HG02970 (cell line): Measurements from ENCODE around the gene CPB1.

Source experiments
- ATAC-seq: cut with Tn5 transposase; IDR thresholded peaks from one replicate; pipeline ENCODE4 v1.9.1; 2021; ENCODE audit warnings: mild to moderate bottlenecking, moderate library complexity, moderate number of reproducible peaks; ENCODE audit not compliant: unreplicated experiment, low FRiP score

Gene CPB1

DNA sequence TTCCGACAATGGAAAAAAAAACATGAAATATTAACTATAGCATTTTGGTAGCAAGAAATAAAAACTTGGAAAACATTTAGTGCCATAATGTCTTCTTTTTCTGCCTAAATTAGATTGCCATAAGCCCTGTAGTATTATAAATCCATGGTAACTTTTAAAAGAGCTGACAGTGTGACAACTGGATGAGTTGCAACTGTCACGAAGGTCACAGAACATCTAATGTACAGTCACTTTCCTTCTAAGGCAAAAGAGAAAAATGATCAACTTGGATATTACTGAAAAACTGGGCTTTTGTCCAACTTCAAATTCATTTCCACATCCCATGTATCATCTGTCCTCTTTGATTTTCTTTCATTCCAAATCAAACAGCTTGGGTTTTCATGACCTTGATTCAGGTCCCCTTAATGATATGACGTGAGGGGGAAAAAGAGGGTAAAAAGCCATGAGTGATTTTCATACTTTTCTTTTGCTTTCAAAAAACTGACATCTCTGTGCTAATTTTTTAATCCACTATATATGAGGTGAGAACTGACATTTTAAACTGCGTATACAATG lies 602 bp downstream of the CPB1 start:
- no peak for ATAC-seq

DNA sequence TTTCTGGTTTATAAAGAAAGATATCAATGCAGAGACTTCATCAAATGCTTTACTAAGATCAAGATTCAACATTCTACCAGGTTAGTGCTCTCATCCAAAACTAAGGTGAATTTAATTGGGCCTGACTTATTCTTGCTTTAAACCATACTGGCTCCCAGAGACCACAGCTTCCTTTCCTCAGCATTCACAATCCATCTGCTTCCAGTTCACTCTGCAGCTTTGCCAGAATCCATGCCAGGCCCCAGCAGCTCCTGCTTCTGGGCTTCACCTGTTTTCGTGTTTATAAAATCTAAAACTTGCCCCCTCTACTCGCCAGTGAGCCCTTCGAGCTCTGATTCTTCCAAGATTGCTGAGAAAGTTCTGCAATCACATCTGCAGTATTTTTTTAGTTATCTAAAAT lies 2.3 kb downstream of the CPB1 start:
- no peak for ATAC-seq

DNA sequence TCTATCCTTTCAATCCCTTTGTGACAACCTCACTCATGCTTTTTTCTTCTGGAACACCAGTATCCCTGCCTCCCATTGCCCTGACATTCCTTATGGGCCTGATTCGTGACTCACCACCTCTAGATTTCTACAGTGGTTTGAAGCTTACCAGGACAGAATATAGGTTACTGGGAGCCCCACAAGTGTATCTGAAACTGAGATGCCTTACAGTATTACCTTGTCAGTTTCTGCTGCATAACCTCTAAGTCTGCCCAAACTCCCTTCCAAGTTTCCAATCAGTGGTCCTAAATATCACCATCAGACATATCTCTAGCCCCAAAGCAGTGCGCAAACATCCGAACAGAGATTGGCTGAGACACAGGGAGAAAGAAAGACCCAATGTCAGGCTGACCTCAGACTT lies 5.6 kb downstream of the CPB1 start:
- ATAC-seq = no peak

DNA sequence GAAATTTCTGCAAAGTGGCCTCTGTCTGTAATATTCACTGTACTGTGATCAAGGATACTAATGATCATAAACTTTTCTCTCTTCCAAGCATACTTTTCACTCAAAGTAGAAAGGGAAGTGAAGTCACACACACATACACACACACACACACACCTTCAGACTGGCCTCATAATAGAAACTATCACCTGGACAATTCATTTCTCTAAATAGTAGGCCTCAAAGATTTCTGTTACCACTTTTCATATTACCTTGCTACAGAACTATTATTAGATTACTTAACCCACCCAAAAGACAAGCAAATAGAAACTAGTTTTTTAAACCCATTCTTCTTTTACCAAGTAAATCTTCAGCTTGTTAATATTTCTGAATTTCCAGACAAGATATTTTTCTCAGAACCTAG lies 12.2 kb downstream of the CPB1 start:
- ATAC-seq = no peak

DNA sequence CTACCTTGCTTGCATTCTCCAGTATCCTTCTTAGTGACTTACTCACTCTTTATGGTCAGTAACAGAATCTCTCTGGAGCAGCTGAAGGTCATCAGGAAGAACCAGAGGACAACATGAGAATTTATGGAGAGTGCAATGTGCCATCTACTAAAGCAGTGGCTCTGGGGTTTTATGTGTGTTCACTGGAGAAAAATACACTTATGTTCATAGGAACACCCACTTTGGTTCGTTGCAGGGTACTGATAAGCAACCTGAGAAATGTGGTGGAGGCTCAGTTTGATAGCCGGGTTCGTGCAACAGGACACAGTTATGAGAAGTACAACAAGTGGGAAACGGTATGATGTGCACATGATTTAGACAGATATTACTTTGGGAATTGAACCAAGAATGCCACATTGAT lies 12.8 kb downstream of the CPB1 start:
- no peak for ATAC-seq

DNA sequence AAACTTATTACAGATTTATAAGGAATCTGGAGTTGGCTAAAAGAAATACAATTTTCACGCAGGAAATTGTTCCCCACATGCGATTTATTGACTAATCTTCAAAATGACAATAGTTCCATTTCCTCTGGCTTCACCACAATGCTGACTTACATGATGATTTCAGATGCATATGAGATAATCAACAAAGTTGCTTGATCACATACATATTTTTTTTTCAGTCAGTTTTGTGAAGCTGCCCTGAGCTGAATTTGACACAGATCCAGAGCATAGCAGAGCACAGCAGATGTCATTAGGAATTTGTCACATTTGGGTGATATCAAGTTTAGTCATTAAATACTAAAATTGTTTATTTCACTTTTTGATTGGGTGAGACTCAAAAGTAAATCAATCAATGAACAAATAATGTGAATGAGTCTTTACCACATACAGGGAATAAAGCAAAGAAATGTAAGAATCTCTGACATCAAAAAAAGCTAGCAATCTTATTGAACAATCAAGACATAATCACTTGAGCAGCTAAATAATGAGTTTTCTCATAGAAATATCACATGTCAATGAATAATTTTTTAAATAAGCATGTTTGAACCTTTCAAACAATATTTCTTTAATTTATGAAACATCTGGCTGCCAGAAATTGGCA lies 18.3 kb downstream of the CPB1 start:
- ATAC-seq = no peak

DNA sequence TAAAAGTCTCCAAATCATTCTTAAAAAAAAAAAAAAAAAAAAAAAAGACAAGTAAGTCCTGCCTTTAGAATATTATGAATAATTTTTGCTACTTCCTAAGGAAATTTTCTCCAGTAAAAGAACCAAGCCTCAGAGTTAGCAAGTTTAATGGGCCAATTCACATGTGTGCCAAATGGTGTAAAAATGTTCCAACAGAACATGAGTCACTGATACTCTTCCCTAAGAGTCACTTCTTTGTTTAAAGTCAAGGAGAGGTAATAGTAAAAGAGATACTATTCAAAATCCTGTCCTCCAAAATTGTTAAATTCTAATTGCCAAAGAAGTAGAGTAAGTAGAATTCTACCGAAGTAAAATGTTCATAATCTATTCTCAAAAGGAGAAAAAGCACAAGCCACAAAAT lies 19.7 kb downstream of the CPB1 start:
- no peak for ATAC-seq

DNA sequence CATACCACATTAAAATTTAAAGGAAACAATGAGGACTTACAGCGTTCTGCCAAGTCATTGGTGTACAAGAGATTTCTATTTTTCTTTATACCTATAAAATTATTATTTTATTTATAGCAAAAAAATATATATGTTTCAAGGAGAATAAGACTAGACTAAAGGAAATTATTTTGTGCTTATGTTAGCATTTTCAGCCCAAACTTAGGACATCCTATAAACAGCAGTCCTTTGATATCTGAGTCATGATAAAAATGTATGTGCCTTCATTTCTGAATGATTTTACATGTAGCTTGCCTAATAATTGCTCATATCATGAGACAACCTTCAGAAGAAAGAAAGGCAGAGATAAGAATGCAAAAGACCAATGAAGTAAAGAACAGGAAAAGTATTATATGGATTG lies 20.8 kb downstream of the CPB1 start:
- no peak for ATAC-seq

DNA sequence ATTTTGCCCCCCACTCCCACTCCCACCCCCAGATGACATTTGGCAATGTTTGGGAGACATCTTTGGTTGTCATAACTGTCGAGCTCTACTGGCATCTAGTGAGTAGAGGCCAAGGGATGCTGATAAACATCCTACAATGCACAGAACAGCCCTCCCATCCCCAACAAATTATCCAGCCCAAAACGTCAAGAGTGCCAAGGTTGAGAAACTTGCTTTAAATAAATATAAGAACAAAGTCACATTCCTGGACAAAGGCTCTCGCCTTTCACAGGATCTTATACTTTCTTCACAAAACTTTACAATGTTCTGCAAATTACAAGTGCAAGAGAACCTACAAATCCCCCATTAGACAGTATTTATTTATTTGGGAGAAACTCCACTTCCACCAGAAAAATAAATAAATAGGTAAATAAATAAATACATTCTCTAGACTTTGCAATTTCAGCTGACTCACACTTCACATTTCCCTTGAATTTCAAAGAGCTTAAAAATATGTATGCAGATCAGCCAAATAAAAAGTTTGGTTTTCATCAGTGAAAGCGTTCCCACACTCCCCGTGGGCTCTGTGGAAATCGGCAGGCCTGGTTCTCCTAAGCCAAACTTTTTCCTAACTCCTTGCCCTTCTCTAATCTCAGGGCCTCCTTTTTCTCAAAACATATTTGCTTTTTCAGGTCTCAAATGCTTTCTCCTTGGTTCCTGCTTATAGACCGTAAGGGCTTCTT lies 24.8 kb downstream of the CPB1 start:
- ATAC-seq = no peak

DNA sequence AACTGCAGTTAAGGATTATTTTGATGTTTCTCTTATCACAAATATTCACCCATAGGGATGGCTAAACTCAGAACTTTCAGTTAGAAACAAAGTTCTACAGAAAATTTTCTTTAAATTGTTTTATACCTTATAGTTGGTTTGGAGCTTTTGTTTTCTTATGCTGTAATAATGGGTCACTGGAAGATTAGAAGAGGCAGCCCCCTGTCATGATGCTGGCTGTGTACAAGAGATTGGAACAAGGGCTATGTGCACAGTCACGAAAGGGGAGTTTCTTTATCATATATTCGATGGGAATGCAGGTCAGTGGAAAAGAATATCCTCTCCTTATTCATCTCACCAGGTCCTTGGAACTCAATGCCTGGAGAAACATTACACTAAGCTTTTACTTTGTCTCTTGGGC lies 25.5 kb downstream of the CPB1 start:
- ATAC-seq = no peak

DNA sequence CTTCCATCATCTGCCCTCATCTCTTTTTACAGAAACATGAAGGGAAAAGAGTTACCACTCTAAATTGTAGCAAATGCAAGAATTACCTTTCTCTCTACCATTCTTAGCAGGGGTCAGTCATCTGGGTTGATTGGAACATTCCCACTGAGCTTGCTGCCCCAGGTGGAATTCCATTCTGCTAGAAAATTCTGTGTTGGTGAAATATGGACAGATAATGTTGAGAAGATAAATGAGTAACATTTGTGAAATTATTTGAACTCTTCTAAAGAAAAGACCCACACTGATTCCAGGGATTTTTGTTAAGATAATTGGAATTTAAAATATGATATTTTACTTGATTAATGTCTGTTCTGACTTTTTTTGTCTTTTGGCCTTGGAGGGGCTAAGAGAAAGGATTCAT lies 26.4 kb downstream of the CPB1 start:
- ATAC-seq = no peak

DNA sequence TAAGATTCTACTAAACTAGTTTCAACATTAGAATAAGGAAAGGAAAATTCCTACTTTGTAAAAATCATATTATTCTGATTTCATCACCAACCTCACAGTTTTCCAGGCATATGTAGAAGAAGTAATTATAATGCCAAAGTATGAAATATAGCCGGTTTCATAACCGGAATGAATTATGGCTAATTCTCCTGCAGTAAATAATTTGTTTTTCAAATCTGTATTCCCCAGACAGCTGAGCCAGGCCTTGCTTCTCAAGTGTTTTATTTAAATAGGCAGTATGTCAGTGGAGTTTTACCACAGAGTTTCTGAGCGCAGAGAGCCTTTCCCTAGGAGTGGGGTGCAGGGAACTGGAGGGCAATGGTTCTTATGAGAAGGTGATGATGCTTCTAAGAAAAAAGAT lies 28.8 kb downstream of the CPB1 start:
- no peak for ATAC-seq

DNA sequence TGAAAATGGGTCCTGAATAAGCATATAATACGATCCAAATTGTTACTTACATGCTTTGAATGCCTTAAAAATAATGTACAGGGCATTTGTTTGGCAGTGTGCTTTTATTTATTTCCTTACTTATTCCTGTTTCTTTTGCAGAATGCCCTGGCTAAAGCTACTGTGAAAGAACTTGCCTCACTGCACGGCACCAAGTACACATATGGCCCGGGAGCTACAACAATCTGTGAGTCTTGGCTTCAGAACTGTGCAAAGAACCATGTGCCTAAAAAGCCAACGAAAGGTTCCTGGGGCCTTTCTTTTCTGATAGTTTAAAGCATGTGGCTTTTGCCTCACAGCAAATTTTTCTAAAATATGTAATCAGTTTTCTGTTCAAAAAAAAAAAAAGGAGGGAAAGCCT lies 29.7 kb downstream of the CPB1 start:
- no peak for ATAC-seq

DNA sequence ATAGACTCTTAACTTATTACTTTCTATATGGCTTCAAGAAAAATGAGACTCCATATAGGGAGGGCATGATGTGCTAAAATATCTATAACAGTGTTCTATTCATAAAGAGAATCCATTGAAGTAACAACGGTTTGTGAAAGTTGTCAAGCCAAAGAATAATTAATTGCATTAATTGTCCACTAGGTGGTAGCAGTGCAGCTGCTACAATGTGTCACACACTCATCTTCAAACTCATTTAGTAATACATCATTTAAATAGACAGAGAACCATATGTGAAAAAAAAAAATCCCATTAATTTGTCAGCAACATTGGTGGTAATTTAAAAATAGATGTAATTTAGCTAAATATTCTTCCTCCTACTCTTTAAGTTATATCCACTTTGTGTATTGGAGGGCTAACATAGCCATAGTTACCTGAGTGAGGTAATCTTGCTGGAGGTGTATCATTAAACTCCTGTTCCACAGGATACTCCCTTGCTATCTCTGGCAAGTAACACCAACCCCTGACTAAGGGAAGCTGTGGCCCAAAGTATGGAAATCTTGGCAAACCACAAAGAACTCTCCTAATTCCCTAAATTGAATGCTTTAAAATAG lies 33.8 kb downstream of the CPB1 start:
- ATAC-seq = peak; percentile 76

DNA sequence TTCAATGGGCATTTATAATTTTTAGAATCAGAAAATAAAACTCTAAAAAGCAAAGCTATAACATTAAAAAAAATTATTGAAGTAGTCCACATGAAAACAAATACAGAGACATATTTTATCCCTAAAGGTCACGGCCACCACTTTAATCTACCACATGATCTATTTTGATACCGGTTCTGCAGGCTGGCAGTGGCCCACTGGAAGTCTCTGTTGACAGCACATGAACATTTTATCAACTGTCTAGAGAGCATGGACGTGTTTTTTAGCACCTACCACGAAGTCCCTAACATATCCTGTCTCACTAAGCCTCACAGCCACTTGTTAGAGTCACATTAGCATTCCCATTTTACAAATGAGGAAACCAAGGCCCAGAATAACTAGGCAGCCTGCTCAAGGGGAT lies 35.7 kb downstream of the CPB1 start:
- ATAC-seq = no peak

DNA sequence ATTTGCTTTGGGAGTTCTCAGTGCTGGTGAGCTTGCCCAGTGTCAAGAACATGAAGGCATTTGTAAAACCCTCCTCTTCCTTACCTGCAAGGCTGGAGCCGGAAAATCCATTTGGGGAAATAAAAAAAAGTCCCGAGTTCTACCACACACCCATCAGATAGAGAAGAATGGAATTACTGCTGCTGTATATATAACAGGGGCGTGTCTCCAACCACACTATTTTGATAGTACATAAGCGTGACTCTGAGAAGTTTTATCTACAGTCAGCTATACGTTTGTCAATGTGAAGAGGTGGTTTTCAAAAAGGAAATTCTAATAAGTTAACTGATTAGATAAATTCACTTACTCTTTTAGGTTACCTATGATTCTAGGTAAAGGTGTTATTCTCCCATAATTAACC lies 36.2 kb downstream of the CPB1 start:
- ATAC-seq = no peak

DNA sequence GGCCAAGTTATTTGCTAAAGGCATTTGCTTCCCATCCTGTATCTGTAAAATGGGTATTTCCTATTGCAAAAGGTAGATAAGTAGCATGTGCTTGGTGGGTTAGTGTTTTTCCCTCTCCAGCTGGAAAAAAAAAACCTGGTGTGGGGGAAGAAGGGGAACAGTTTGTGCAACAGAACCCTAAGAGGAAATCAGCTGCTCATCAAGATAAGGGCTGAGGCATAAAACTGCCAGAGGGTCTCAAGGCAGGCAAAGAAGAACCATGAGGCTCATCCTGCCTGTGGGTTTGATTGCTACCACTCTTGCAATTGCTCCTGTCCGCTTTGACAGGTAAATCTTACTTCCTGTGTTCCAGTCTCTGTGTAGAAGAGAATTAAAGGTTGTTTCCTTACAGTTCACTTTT lies 37.4 kb downstream of the CPB1 start, which contains the start of gene CPA3:
CPA3 (plus strand) TSS at position 248 of the 400 bp plus-strand sequence; CDS start at position 260, 12 bp downstream.
- ATAC-seq = no peak

DNA sequence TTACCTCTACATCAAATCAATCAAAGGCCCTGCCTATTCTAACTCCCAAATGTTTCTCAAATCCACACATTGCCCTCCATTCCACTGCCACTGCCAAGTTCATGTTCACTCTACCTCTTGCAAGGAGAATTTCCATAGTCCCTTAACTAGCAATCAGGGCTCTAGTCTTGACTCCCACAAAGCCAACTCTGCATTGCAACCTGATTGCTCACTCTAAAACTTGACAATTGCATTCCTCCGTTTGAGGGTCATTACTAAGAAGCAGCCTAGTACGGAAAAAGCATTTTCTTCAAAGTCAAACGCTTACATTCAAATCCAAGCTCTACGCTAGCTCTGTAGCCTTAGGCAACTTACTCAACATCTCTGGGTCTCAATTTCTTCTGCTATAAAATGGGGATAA lies 38.6 kb downstream of the CPB1 start:
- no peak for ATAC-seq

DNA sequence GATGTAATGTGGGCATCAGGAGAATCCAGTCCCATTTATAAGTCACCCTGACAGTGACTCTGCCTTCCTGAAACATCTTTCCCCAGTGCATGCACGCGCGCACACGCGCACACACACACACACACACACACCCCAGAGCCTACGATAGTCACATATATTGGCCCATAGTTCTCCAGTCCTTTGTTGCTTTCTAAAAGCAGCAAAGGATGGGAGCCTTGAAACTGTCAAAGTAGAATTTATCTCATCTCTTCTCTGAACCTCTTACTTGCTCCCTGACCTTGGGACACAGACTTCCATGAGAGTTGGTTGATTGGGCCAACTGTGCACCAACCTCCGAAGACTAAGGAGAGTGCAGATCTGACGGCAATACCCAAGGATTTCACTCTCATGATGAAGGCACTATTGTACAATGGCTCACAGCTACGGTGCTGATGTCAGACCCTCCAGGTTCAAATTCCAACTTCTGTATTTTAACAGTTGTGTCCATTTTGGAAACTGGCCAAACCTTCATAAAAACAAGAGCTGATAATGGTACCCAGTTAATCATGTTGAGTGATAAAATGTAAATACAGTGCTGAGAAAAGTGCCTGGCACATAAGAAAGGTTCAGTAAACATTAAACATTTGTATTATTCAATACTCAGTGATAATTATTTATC lies 45.8 kb downstream of the CPB1 start:
- no peak for ATAC-seq

DNA sequence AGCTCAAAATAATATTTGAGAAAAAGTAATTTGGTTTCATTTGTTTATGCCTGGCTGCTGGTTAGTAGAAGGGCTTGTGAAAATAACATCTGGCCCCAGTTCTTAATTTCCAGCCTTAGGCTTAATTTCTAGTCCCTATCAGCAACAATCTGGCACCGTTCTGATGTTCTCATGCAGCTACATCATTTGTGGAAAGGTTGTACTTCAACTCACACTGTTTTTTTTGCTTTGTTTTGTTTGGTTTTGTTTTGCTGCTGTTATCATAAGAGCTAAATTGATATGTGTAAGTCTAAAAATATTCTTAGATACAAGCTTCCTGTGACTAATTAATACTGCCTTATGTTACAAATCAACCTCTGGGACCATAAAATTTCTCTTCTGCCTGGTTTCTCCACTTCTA lies 46.4 kb downstream of the CPB1 start:
- ATAC-seq = no peak

DNA sequence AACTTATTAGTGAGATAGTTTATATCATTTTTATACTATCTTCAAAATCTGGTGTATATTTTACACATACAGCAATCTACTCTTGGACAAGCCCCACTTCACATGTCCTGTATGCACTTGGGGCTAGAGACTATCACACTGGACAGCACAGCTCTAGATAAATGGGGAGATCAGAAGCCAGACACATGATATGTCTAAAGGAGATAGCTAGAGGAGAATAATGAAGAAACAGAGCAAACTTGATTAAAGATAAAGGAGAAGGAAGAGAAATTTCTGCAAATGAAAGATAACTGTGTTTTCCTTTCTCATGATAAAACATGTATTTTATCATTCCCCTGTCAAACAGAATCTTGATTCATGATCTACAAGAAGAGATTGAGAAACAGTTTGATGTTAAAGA lies 50.5 kb downstream of the CPB1 start:
- ATAC-seq = no peak
